Measurements from ENCODE around the gene HSP90AA1.
"Not testable (repeated sequence)": the region's sequence is repeated elsewhere in the genome, so short reads cannot be mapped to it uniquely, and the experiment has no call there.

Gene HSP90AA1
- 1,223 reads per million, percentile 99 among the genes with 10 or more reads in this experiment for total RNA-seq

GRCh38 chr14:102086972-102087761 is at the start of gene HSP90AA1:
HSP90AA1 (minus strand) TSS chr14:102087044; CDS start chr14:102086378, 666 bp downstream.
- DNase-seq: peak; percentile 93

- DNase-seq: not testable (repeated sequence)
These were observed 48.6 kb upstream of the HSP90AA1 start for GRCh38 chr14:102135456-102135855.

GRCh38 chr14:102134719-102135118 is 47.9 kb upstream of the HSP90AA1 start:
- DNase-seq: not testable (repeated sequence)

- DNase-seq: not testable (repeated sequence)
These were observed 47.2 kb upstream of the HSP90AA1 start for GRCh38 chr14:102134021-102134420.

GRCh38 chr14:102131741-102132140 is 44.9 kb upstream of the HSP90AA1 start:
- no peak for DNase-seq

GRCh38 chr14:102126807-102127455 is 40.1 kb upstream of the HSP90AA1 start:
- DNase-seq: no peak

DNA sequence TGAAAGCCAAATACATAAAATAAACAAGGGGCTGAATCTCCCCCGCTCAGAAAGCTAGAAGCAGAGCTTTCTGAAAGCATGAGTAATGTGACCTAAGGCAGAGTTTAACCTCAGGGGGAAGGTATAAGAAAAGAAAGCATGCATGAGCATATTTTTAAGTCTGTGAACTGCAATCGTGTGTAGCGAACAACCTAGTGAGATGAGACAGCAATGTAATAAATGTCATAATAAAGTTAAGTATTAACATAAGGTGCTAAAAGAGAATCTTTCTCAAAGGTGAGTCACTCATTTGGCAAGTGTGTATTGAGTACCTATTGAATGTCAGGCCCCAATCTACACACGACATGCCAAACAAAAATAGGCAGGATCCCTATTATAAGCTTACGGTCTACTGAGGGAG is 38.7 kb upstream of the HSP90AA1 start:
- no peak for DNase-seq

DNA sequence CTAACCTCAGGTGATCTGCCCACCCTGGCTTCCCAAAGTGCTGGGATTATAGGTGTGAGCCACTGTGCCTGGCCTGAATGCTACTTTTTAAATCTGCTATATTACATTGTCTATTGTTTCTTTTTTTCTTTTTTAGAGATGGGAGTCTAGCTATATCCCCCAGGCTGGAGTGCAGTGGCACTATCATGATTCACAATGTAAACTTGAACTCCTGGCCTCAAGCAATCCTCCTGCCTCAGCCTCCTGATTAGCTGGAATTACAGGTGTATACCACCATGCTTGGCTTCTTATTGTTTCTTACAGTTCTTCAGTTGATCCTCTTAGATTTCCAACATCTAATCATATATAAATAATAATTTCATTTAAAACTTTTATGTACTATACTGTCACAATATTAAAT is 37.6 kb upstream of the HSP90AA1 start:
- no peak for DNase-seq

GRCh38 chr14:102121567-102121966 is 34.7 kb upstream of the HSP90AA1 start:
- DNase-seq: no peak

GRCh38 chr14:102120888-102121287 is 34.0 kb upstream of the HSP90AA1 start:
- no peak for DNase-seq

DNA sequence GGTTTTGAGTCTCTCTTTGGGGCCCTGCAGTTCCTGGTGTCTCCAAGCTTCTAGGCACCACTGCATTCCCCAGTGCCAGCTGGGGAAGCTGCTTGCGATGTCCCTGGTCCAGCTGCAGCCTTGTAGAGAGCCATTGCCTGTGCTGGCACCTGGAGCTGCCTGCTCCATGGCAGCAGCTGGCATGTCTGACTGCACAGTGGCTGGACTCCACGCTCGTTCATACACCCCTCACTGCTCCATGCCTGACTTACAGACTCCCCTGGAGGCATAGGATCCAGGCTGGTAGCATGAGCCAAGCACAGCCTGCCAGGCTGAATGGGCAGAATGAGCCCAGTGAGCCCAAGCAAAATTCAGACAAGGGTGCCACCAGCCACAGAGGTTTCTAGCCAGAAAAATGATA is 31.0 kb upstream of the HSP90AA1 start:
- no peak for DNase-seq

DNA sequence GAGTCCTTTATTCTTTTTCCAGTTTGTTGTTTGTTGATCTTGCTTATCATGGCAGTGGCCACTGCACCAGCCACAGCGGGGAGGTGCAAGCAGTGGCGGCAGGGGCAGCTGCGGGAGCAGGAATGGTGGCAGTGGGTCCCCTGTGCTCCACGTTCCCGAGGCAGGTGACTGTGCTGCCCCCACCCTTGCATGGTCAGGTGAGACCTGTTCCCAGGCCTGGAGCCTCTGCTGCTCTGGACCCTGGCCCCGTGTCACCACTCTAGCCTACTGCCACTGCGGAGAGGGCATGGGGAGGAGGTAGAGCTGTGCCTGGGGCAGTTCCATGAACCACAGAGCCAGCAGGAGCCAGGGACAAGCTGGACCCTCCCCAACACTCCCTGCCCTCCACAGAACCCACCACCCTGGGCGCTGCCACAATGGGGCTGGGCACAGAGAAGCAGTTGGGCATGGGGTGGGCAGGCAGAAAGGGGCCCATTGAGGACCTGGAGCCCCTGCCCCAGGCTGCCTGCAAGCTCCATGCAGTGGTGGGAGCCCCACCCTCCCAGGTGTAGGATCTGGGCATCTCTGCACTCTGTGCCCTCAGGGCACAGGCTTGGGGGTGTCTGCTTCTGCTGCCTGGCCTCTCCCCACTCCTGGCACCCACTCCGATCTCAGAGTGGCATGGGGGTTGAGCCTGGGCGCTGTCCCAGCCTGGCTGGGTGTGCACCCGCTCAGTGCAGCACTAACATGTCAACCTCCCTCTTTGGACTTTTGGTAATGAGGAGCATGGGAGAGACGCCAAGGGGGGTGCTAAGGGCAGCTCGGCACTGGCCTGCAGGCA is 29.7 kb upstream of the HSP90AA1 start:
- DNase-seq: no peak

DNA sequence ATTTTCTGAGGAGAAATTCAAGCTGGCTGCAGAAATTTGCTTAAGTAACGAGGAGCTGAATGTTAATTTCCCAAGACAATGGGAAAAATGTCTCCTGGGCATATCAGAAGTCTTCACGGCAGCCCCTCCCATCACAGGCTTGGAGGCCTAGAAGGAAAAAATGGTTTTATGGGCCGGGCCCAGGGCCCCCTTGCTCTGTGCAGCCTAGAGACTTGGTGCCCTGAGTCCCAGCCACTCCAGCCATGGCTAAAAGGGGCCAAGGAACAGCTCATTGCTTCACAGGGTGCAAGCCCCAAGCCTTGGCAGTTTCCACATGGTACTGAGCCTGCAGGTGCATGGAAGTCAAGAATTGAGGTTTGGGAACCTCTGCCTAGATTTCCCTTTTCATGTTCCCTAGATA is 24.3 kb upstream of the HSP90AA1 start:
- no peak for DNase-seq

DNA sequence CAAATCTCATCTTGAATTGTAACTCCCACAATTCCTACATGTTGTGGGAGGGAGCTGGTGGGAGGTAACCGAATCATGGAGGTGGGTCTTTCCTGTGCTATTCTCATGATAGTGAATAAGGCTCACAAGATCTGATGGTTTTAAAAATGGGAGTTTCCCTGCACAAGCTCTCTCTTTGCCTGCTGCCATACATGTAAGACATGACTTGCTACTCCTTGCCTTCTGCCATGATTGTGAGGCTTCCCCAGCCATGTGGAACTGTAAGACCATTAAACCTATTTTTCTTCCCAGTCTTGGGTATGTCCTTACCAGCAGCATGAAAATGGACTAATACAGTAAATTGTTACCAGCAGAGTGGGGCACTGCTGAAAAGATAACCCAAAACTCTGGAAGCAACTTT is 22.5 kb upstream of the HSP90AA1 start:
- DNase-seq: not testable (repeated sequence)

DNA sequence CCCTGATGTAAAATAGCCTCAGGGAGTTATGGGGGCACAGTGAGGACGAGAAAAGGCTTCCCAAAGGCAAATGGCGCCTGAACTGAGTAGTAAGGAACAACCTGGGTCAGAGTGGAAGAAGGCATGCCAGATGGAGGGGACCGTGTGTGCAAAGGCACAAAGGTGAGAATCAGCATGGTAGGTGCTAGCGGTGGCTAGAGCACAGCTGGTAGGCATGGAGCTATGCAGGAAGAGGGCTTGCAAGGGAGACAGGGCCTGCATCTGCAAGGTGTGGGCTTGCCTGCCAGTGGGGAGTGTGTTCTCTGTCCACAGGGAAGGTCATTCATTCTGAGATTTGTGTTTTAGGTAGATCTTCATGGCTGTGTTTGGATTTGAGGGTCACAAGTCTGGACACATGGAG is 18.5 kb upstream of the HSP90AA1 start:
- DNase-seq: no peak

GRCh38 chr14:102103062-102103695 is 16.3 kb upstream of the HSP90AA1 start:
- DNase-seq: no peak

- no peak for DNase-seq
These were observed 10.7 kb upstream of the HSP90AA1 start for GRCh38 chr14:102097441-102098135.

DNA sequence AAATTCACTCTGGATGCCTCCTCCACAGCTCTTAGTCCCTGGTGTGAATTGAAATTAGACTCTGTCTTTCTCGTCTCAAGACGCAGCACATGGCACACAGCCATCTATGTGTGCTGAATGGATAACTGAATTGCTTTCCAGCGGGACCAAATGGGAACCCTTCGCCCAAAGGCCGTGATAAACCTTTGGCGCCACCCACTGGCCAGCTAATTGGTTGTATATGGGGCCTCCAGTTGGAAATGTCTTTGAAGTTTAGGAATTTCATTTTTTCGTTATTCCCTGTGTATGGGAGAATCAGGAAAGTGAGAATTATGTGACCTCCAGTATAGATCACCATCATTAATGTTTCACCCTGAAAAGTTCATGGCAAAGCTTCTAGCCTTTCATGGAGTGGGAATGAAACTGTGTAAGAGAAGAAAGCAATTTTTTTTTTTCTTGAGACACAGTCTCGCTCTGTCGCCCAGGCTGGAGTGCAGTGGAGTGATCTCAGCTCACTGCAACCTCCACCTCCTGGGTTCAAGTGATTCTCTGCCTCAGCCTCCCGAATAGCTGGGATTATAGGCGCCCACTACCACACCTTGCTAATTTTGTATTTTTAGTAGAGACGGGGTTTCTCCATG is 9.8 kb upstream of the HSP90AA1 start:
- peak; percentile 69 for DNase-seq

DNA sequence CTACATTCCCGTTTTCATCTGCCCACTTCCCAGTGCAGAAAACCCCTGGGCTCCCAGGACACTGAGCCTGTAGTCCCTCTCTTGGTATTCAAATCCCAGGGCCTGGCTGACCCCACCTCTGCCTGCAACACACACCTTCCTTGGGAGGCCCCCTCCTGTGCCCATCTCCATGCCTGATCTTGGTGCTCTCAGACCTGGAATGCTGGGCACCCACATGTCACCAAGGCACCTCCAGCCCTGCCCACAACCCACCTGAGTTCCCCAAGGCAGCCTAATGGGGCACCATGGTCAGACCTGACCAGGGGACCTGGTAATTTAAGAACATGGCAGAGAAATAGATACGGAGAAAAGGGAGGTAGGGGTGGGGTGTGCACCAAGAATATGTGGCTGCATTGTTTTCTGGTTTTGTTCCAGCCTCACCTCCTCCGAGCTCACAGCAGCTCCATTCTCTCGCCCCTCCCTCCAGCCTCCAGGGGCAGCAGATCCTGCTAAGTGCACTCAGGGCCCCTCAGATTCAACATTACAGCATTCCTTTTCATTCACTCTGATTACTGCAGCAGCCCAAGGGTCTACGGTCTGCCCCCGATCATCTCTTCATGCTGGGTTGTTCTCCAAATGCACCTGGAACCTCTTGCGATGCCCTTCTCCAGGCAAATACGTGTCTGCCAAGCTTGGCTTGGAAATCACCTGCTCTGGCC is 9.2 kb upstream of the HSP90AA1 start:
- DNase-seq: no peak

DNA sequence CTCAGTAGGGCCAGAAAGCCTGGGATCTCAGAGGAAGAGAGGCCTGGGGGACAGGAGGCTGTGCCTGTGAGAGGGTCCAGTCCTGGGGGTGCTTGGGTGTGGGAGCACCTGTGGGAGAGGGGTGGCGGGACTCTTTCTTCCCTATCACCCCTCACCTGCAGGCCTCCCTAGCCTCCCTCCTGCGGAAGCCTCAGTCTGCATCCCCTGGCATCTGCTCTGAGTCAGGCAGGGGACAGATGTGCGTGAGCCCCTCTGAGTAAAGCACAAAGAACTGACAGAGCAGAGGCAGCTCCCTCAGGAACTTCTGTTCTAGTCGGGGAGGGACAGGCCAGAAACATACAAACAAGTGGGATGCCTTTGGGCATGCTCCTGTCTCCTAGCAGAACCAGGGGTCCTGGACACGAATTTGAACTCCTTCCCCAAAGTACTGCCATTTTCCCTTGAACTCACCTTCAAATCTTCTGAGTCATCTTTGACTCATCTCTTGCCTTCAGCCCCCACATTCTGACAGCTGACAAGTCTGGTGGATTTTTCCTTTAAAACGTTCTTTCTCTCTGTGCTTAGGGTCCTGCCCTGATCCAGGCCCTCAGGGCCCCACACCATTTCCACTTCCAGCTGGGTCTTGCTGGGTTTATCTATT is 8.5 kb upstream of the HSP90AA1 start:
- no peak for DNase-seq

GRCh38 chr14:102094101-102094500 is 7.3 kb upstream of the HSP90AA1 start:
- no peak for DNase-seq
